ENCODE data around the gene CTXN2.

GRCh38 chr15:48221885-48222284 is 30.4 kb downstream of the CTXN2 start:
- TF ChIP-seq CTCF (IDR thresholded peaks at IDR 0.05): no peak
- no peak for TF ChIP-seq POLR2A (IDR thresholded peaks at IDR 0.05)
